H1 (cell line): ENCODE data around the gene DRC3. TPM values are rescaled to one million over a fixed set of nuclear protein-coding genes. Genes with fewer than 3 reads are reported as not detected.
"Not testable (repeated sequence)": the region's sequence is repeated elsewhere in the genome, so short reads cannot be mapped to it uniquely, and the experiment has no call there.

Experiments
- CTCF ChIA-PET: fragments of 300-600 bp; sonication (Branson Sonifier 250); formaldehyde crosslinking; loops from one replicate; lab custom pipeline; 2021; ENCODE audit not compliant: partially characterized antibody; lab: Charles Lee
- POLR2A ChIA-PET: fragments of 300-600 bp; sonication (Branson Sonifier 250); formaldehyde crosslinking; loops from one replicate; lab custom pipeline; 2021; ENCODE audit warnings: inconsistent platforms; ENCODE audit not compliant: partially characterized antibody; lab: Charles Lee
- DNase-seq, 2 experiments: peaks; one replicate each; pipeline versions ENCODE4 v3.0.0 to v3.0.0-alpha.2; 2010 to 2022; ENCODE audit warnings: low spot score in 2 of 2, low read depth in 1 of 2, mixed read lengths in 1 of 2
- FAIRE-seq: peaks from 2 replicates; lab custom pipeline; 2011; peaks lifted over from hg19 to GRCh38; lab: Jason Lieb, UNC
- H2AFZ ChIP-seq: 2 replicates; pipeline ENCODE4 v1.8.1; 2012; ENCODE audit warnings: low read length, inconsistent platforms
- H2AK5ac ChIP-seq: 2 replicates; pipeline ENCODE4 v1.6.1; 2013; ENCODE audit warnings: low read depth, low read length
- H2BK120ac ChIP-seq: replicated peaks from 2 replicates; pipeline ENCODE3; 2013; ENCODE audit warnings: low read depth, low read length, inconsistent platforms
- H2BK12ac ChIP-seq: 2 replicates; pipeline ENCODE4 v1.6.1; 2013; ENCODE audit warnings: low read depth, low read length
- H2BK15ac ChIP-seq: 2 replicates; pipeline ENCODE4 v1.6.1; 2013; ENCODE audit warnings: low read length
- H2BK20ac ChIP-seq: 2 replicates; pipeline ENCODE4 v1.6.1; 2013; ENCODE audit warnings: low read length
- H2BK5ac ChIP-seq: 2 replicates; pipeline ENCODE4 v1.6.1; 2013; ENCODE audit warnings: low read depth, low read length
- H3K14ac ChIP-seq: 2 replicates; pipeline ENCODE4 v1.6.1; 2013; ENCODE audit warnings: inconsistent platforms; ENCODE audit not compliant: insufficient read length
- H3K18ac ChIP-seq: 2 replicates; pipeline ENCODE4 v1.6.1; 2013; ENCODE audit warnings: low read length; ENCODE audit errors: extremely low read depth
- H3K23ac ChIP-seq: 2 replicates; pipeline ENCODE4 v1.6.1; 2013; ENCODE audit warnings: inconsistent platforms; ENCODE audit not compliant: insufficient read length
- H3K23me2 ChIP-seq: 2 replicates; pipeline ENCODE4 v1.6.1; 2013; ENCODE audit warnings: low read depth, low read length
- H3K27ac ChIP-seq: 2 replicates; pipeline ENCODE4 v1.6.1; 2011; ENCODE audit warnings: low read depth, low read length, inconsistent platforms
- H3K27me3 ChIP-seq, 4 experiments: replicated peaks in 1 of 4; 1 replicate in 1 of 4; 2 replicates in 3 of 4; pipeline versions ENCODE4 v1.6.1 to v1.8.1; 2011 to 2013; ENCODE audit warnings: low read length in 3 of 4, mild to moderate bottlenecking in 3 of 4, inconsistent platforms in 2 of 4, mixed read lengths in 2 of 4, moderate library complexity in 1 of 4; ENCODE audit not compliant: control insufficient read depth in 3 of 4, insufficient read depth in 3 of 4; ENCODE audit errors: extremely low read depth in 1 of 4
- H3K36me3 ChIP-seq, 4 experiments: 2 replicates each; pipeline versions ENCODE4 v1.6.1 to v1.8.1; 2011 to 2013; ENCODE audit warnings: mild to moderate bottlenecking in 4 of 4, low read length in 3 of 4, moderate library complexity in 2 of 4, control low read depth in 1 of 4, inconsistent platforms in 1 of 4; ENCODE audit not compliant: insufficient read depth in 4 of 4, control insufficient read depth in 2 of 4
- H3K4ac ChIP-seq: replicated peaks from 2 replicates; pipeline ENCODE3; 2013; ENCODE audit warnings: low read length, low read depth, mixed read lengths, inconsistent platforms; ENCODE audit not compliant: insufficient read length
- H3K4me1 ChIP-seq, 4 experiments: replicated peaks in 1 of 4; 1 replicate in 1 of 4; 2 replicates in 3 of 4; pipeline versions ENCODE4 v1.6.1 to v1.8.1; 2011 to 2013; ENCODE audit warnings: low read length in 3 of 4, inconsistent platforms in 2 of 4, mixed read lengths in 1 of 4; ENCODE audit not compliant: insufficient read depth in 4 of 4, control insufficient read depth in 3 of 4
- H3K4me2 ChIP-seq, 2 experiments: 2 replicates each; pipeline versions ENCODE4 v1.6.1 to v1.8.1; 2011 to 2013; ENCODE audit warnings: low read depth in 2 of 2, low read length in 2 of 2, control low read depth in 1 of 2, inconsistent platforms in 1 of 2, mild to moderate bottlenecking in 1 of 2; ENCODE audit not compliant: insufficient read depth in 1 of 2
- H3K4me3 ChIP-seq, 4 experiments: fragments of 200-600, 300-600 bp in 1 of 4; sonication (generic), shearing (Covaris generic), sonication (Bioruptor Twin) in 1 of 4; 2 replicates each; pipeline versions ENCODE4 v1.5.1 to v1.8.1; 2011 to 2016; ENCODE audit warnings: low read length in 4 of 4, low read depth in 3 of 4, control low read depth in 2 of 4, inconsistent platforms in 2 of 4, mild to moderate bottlenecking in 2 of 4, mixed read lengths in 1 of 4, moderate library complexity in 1 of 4; ENCODE audit not compliant: insufficient read depth in 2 of 4; ENCODE audit errors: extremely low read depth in 1 of 4
- H3K56ac ChIP-seq: replicated peaks from 2 replicates; pipeline ENCODE3; 2013; ENCODE audit warnings: low read depth, mild to moderate bottlenecking, mixed read lengths, low read length, inconsistent platforms; ENCODE audit not compliant: insufficient read length
- H3K79me1 ChIP-seq: 2 replicates; pipeline ENCODE4 v1.6.1; 2013; ENCODE audit warnings: low read depth, low read length, control low read depth
- H3K79me2 ChIP-seq, 2 experiments: 2 replicates each; pipeline versions ENCODE4 v1.6.1 to v1.8.1; 2012 to 2013; ENCODE audit warnings: low read length in 2 of 2, mild to moderate bottlenecking in 2 of 2, inconsistent platforms in 1 of 2; ENCODE audit not compliant: insufficient read depth in 2 of 2, control insufficient read depth in 1 of 2
- H3K9ac ChIP-seq, 4 experiments: replicated peaks in 1 of 4; 1 replicate in 1 of 4; 2 replicates in 3 of 4; pipeline versions ENCODE4 v1.6.1 to v1.8.1; 2011 to 2013; ENCODE audit warnings: low read depth in 3 of 4, low read length in 3 of 4, control low read depth in 2 of 4, mild to moderate bottlenecking in 2 of 4, moderate library complexity in 2 of 4, inconsistent platforms in 1 of 4; ENCODE audit errors: extremely low read depth in 1 of 4
- H3K9me3 ChIP-seq, 2 experiments: 2 replicates each; pipeline versions ENCODE4 v1.6.1 to v1.8.1; 2012 to 2013; ENCODE audit warnings: mild to moderate bottlenecking in 2 of 2, moderate library complexity in 2 of 2, control low read depth in 1 of 2, inconsistent platforms in 1 of 2, low read depth in 1 of 2, low read length in 1 of 2, mixed read lengths in 1 of 2; ENCODE audit not compliant: insufficient read depth in 2 of 2
- H4K20me1 ChIP-seq, 2 experiments: replicated peaks in 1 of 2; 2 replicates each; pipeline versions ENCODE3 to v1.8.1; 2011 to 2013; ENCODE audit warnings: inconsistent platforms in 2 of 2, low read length in 2 of 2, mild to moderate bottlenecking in 1 of 2; ENCODE audit not compliant: insufficient read depth in 2 of 2, control insufficient read depth in 1 of 2
- H4K5ac ChIP-seq: 2 replicates; pipeline ENCODE4 v1.6.1; 2013; ENCODE audit warnings: low read length, low read depth, mixed read lengths, inconsistent platforms; ENCODE audit not compliant: insufficient read length
- H4K8ac ChIP-seq: 2 replicates; pipeline ENCODE4 v1.8.0; 2013; ENCODE audit warnings: mild to moderate bottlenecking, moderate library complexity, low read length, inconsistent platforms; ENCODE audit not compliant: insufficient read depth; ENCODE audit errors: extremely low read depth
- H4K91ac ChIP-seq: replicated peaks from 2 replicates; pipeline ENCODE3; 2013; ENCODE audit warnings: low read length, mixed read lengths, inconsistent platforms; ENCODE audit not compliant: insufficient read length
- WGBS, 2 experiments: shearing (Covaris generic) in 1 of 2; methylation state at CpG; one replicate each; pipeline versions ENCODE4 v1.1.6 to v1.1.7; 2013 to 2015; ENCODE audit warnings: low lambda C conversion rate in 2 of 2, mixed read lengths in 2 of 2, inconsistent platforms in 1 of 2, low coverage in 1 of 2, missing lambda C conversion rate in 1 of 2; ENCODE audit not compliant: insufficient replicate concordance in 2 of 2, insufficient coverage in 1 of 2, insufficient read length in 1 of 2; ENCODE audit errors: extremely low coverage in 1 of 2, missing lambda C conversion rate in 1 of 2; 5-methylcytosine and 5-hydroxymethylcytosine counted together
- polyA plus RNA-seq, 7 experiments: library from polyadenylated mRNA; depleted of rRNA in 3 of 7; stranded (reverse) in 5 of 7; unstranded in 2 of 7; fragments of >200 nt in 5 of 7; fragments of 200-250 nt in 2 of 7; gene quantifications; 1 replicate in 5 of 7; 2 replicates in 1 of 7; 4 replicates in 1 of 7; pipeline versions ENCODE4 v1.2.1 to v1.2.3, GENCODE V29; 2011 to 2013; ENCODE audit warnings: missing spikeins in 2 of 7, mixed read lengths in 2 of 7
- total RNA-seq: library from RNA; stranded (reverse); fragmentation: NEBNext Ultra II Directional; extraction: Animal tissue kit (Norgen Biotek cat#: 25700); gene quantifications from 2 replicates; pipeline ENCODE4 v1.2.1, GENCODE V29; 2021

The DRC3 gene
- total and polyA plus RNA-seq, 2 of the 8 experiments (the other 6 are each of a cell fraction or from before 2014, with no cell fraction given): 0.59 TPM; not detected in 1

GRCh38 chr17:17939941-17940340 lies 32.7 kb upstream of the DRC3 start:
- H4K91ac ChIP-seq, H3K56ac ChIP-seq, H2BK5ac ChIP-seq, H3K4ac ChIP-seq, H3K36me3 ChIP-seq, H4K5ac ChIP-seq, H3K18ac ChIP-seq, H3K23ac ChIP-seq, DNase-seq, H2AFZ ChIP-seq, H3K4me2 ChIP-seq, H3K79me2 ChIP-seq, H3K9me3 ChIP-seq, H3K79me1 ChIP-seq, H3K9ac ChIP-seq, H3K14ac ChIP-seq, H2BK15ac ChIP-seq, H4K8ac ChIP-seq, H3K27me3 ChIP-seq, H3K23me2 ChIP-seq, FAIRE-seq, H2AK5ac ChIP-seq, H3K27ac ChIP-seq, H4K20me1 ChIP-seq, H2BK20ac ChIP-seq, H2BK120ac ChIP-seq, H3K4me3 ChIP-seq, H2BK12ac ChIP-seq: not testable (repeated sequence)
- ChIA-PET CTCF (interaction anchor here (0.6 to 1.7 kb wide), 6 partner anchors 13 to 66 kb away, joined by 3 to 6 read pairs (median 4); partner anchors contain the start of genes DRC3 and TOM1L2), POLR2A (interaction anchor here (1.3 kb wide), 1 partner anchor 104 kb away, joined by 4 read pairs; the partner anchor contains the start of gene SREBF1)
- H3K4me1 ChIP-seq: peaks cover 3 to 16% (median 12%) of the 10 kb centered on the region in 4 experiments
- 96% methylated on average over 2 of the region's 7 CpGs; no CpG with 5 or more reads in 1 of the 2 experiments for WGBS, 2 experiments
